ENCODE data around the gene POR. TPM values are rescaled to one million over a fixed set of nuclear protein-coding genes. Genes with fewer than 3 reads are reported as not detected.

The POR gene
- total RNA-seq, 1 donor from 2014 or later: 84.4 TPM

DNA sequence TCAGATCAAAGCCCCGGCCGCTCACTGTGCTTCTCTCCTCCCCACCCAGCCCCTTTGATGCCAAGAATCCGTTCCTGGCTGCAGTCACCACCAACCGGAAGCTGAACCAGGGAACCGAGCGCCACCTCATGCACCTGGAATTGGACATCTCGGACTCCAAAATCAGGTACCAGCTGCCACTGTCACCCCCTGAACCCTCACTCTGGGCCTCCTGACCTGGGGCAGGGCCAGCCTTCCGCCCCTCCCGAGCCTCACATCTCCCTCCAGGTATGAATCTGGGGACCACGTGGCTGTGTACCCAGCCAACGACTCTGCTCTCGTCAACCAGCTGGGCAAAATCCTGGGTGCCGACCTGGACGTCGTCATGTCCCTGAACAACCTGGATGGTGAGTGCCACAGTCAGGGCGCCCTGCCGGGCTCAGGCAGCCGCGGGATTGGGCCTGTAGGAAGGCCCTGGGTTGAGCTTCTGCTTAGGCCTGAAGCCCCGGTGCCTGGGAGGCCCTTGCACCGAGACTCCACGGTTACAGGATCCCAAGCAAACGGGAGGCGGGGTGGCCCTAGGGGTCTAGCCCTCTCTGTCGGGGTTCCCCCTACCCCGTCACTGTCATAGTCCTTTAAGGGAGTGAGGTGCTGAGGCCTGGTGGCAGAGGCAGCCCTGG lies 68.6 kb downstream of the POR start:
- H3K4me1 Mint-ChIP-seq (ENCODE audit: low read depth): no peaks in the 10 kb centered on the region
- no peak for DNase-seq (ENCODE audit: low spot score)
- peaks cover 12% of the 10 kb centered on the region for H3K36me3 Mint-ChIP-seq (ENCODE audit: low read depth)
- H3K4me3 Mint-ChIP-seq: no peak overlapping the region
- H3K27ac Mint-ChIP-seq: no peak overlapping the region
- no peaks in the 10 kb centered on the region for H3K27me3 Mint-ChIP-seq (ENCODE audit: insufficient read depth)
- intact Hi-C loops (cut with micrococcal nuclease): no loop called here
- H3K9me3 Mint-ChIP-seq: no peaks in the 10 kb centered on the region

DNA sequence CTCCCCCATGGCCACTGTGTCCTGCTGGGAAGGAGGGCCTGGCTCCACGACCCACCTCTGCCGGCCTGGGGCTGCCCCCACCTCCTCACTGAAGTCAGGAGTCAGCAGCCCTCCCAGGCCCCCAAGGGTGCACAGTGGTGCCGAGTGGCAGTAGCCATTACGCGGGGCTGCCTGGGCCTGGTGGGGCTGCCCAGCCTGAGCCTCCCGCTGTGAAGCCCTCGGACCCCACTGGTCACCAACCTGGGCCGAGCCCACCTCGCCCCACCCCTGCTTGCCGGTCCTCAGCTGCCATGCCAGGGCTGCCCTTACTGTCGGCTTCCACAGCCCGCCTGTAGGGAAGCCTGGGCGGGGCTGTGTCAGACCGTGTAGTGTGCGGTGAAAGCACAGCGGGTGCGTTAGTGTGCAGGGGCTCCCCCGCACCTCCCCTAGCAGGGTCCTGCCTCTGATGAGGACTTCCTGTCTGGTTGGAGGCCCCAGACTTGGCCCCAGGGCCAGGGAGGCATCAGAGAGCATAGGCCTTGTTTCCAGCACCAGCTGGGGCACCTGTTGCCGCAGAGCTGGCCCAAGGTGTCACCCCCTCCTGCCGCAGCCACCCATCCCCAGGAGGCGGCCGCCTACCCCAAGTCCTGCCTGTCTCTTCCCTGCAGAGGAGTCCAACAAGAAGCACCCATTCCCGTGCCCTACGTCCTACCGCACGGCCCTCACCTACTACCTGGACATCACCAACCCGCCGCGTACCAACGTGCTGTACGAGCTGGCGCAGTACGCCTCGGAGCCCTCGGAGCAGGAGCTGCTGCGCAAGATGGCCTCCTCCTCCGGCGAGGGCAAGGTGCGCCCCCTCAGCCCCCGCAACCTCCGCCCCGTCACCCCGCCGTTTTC lies 69.4 kb downstream of the POR start:
- intact Hi-C loops (cut with micrococcal nuclease): no loop called here

DNA sequence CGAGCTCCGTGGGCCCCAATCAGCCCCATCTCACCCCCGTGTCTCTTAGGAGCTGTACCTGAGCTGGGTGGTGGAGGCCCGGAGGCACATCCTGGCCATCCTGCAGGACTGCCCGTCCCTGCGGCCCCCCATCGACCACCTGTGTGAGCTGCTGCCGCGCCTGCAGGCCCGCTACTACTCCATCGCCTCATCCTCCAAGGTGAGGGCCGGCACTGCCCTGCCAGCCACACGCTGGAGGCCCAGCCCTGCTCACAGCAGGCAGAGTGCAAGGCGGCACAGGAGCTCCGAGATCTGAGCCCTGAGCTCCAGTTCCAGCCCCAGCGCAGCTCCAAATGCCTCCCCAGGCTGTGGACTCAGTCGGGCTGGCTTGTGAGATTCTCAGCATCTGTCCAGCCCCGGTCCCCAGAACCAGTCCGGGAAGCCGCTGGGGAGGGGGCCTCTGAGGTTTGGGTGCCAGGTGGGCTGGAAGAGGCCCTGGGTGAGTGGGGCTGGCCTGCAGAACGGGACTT lies 70.1 kb downstream of the POR start:
- Mint-ChIP-seq H3K27me3 (ENCODE audit: insufficient read depth) (no peaks in the 10 kb centered on the region), H3K4me1 (ENCODE audit: low read depth) (peaks cover 7% of the 10 kb centered on the region), H3K36me3 (ENCODE audit: low read depth) (peaks cover 17% of the 10 kb centered on the region), H3K9me3 (no peaks in the 10 kb centered on the region), H3K27ac (no peak overlapping the region), H3K4me3 (no peak overlapping the region)
- intact Hi-C loops (cut with micrococcal nuclease): no loop called here
- DNase-seq (ENCODE audit: low spot score): no peak

More for the DNA sequence above, 69.4 kb downstream of the POR start:
- peaks cover 12% of the 10 kb centered on the region for H3K36me3 Mint-ChIP-seq (ENCODE audit: low read depth)
- H3K9me3 Mint-ChIP-seq: no peaks in the 10 kb centered on the region
- H3K4me1 Mint-ChIP-seq (ENCODE audit: low read depth): no peaks in the 10 kb centered on the region
- H3K27ac Mint-ChIP-seq: no peak overlapping the region
- no peak overlapping the region for H3K4me3 Mint-ChIP-seq
- H3K27me3 Mint-ChIP-seq (ENCODE audit: insufficient read depth): no peaks in the 10 kb centered on the region
- no peak for DNase-seq (ENCODE audit: low spot score)

DNA sequence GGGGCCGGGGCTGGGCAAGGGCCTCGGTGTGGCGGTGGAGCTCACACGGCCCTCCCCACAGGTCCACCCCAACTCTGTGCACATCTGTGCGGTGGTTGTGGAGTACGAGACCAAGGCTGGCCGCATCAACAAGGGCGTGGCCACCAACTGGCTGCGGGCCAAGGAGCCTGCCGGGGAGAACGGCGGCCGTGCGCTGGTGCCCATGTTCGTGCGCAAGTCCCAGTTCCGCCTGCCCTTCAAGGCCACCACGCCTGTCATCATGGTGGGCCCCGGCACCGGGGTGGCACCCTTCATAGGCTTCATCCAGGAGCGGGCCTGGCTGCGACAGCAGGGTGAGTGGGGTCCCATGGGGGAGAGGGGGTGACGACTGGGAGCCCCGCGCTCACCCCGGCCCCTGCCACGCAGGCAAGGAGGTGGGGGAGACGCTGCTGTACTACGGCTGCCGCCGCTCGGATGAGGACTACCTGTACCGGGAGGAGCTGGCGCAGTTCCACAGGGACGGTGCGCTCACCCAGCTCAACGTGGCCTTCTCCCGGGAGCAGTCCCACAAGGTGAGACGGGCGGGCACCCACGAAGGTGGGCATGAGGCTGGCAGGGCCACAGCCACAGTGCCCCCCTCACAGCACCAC lies 70.7 kb downstream of the POR start:
- H3K9me3 Mint-ChIP-seq: no peaks in the 10 kb centered on the region
- no peak for DNase-seq (ENCODE audit: low spot score)
- H3K27me3 Mint-ChIP-seq (ENCODE audit: insufficient read depth): no peaks in the 10 kb centered on the region
- intact Hi-C loops (cut with micrococcal nuclease): no loop called here
- no peak overlapping the region for H3K27ac Mint-ChIP-seq
- H3K4me3 Mint-ChIP-seq: no peak overlapping the region
- H3K36me3 Mint-ChIP-seq (ENCODE audit: low read depth): peaks cover 17% of the 10 kb centered on the region
- peaks cover 11% of the 10 kb centered on the region for H3K4me1 Mint-ChIP-seq (ENCODE audit: low read depth)

DNA sequence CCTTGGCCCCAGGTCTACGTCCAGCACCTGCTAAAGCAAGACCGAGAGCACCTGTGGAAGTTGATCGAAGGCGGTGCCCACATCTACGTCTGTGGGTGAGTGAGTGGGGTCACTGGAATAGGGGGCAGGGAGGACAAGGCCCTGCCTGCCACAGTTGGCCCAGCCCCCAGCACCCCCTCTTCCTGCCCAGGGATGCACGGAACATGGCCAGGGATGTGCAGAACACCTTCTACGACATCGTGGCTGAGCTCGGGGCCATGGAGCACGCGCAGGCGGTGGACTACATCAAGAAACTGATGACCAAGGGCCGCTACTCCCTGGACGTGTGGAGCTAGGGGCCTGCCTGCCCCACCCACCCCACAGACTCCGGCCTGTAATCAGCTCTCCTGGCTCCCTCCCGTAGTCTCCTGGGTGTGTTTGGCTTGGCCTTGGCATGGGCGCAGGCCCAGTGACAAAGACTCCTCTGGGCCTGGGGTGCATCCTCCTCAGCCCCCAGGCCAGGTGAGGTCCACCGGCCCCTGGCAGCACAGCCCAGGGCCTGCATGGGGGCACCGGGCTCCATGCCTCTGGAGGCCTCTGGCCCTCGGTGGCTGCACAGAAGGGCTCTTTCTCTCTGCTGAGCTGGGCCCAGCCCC lies 71.3 kb downstream of the POR start:
- no peak overlapping the region for H3K4me3 Mint-ChIP-seq
- H3K4me1 Mint-ChIP-seq (ENCODE audit: low read depth): peaks cover 11% of the 10 kb centered on the region
- H3K9me3 Mint-ChIP-seq: no peaks in the 10 kb centered on the region
- peaks cover 17% of the 10 kb centered on the region for H3K36me3 Mint-ChIP-seq (ENCODE audit: low read depth)
- no peak overlapping the region for H3K27ac Mint-ChIP-seq
- DNase-seq (ENCODE audit: low spot score): no peak
- H3K27me3 Mint-ChIP-seq (ENCODE audit: insufficient read depth): no peaks in the 10 kb centered on the region
- intact Hi-C loops (cut with micrococcal nuclease): no loop called here

DNA sequence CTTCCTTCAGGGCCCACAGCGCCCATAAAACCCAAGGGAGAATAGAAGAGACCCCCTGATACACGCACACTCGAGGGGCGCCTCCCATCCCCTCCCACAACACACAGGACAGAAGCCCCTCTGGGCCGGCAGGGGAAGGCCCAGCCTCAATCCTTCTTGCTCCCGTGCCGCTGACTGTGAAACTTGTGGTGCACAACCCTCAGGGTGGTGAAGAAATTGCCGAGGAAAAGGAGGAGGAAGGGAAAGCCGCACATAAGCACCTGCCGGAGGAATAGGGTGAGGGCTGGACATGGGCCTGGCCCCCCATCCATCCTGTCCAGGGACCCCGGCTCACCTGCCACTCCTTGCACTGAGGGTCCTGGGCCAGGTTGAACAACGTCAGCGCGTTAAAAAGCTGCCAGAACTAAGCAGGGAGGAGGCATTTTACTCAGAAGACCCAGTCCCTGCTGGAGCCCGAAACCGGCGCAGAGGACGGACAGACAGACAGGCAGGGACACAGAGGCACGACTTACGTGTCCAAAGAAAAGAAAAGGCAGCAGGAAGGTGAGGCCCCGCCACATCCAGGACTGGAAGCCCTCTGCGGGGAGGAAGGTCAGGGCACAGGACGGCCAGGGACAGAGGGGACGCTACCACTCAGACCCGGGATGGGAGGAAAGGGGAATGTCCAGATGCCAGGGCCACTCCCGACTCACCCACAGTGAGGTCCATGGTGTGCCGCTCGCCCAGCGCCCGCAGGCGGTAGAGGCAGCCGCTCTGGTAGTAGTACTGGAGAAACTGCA lies 72.3 kb downstream of the POR start:
- Mint-ChIP-seq H3K36me3 (ENCODE audit: low read depth) (peaks cover 14% of the 10 kb centered on the region), H3K9me3 (no peaks in the 10 kb centered on the region), H3K4me1 (ENCODE audit: low read depth) (peaks cover 11% of the 10 kb centered on the region), H3K4me3 (no peak overlapping the region), H3K27ac (no peak overlapping the region), H3K27me3 (ENCODE audit: insufficient read depth) (no peaks in the 10 kb centered on the region)
- intact Hi-C loops (cut with micrococcal nuclease): no loop called here
- DNase-seq (ENCODE audit: low spot score): no peak

DNA sequence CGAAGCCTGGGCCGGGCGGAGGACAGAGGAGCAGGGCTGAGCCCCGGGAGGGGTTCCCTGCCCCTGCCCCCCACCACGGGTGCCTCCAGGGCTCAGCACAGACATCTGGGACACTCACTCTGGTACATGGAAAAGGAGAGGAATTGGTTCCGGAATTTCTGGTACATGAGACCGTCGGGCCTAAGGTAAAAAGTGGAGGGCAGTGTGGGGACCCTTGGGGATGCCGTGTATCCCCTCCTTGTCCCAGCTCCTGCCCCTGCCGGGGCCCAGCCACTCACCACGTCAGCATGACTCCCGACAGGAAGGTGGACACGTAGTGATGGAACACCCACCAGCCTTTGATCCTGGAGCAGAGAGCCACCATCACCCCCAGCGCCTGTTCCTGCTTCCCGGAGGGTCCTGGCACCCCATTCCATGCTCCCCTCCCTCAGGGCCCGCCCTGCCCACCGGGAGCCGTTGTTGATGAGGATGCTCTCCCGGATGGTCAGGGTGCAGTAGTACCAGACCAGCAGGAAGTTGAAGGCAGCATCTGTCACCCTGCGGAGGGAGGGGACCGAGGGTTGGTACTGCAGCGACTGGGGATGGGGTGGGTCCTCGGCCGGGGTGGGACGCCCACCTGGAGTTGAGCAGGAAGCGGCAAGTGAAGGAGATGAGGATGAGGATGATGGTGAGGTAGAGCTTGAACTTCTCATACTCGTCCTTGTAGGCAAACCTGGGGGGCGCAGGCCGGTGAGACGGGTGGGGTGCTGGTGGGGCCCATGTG lies 73.0 kb downstream of the POR start:
- intact Hi-C loops (cut with micrococcal nuclease): no loop called here
- Mint-ChIP-seq H3K27ac (no peak overlapping the region), H3K9me3 (no peaks in the 10 kb centered on the region), H3K27me3 (ENCODE audit: insufficient read depth) (no peaks in the 10 kb centered on the region), H3K4me3 (no peak overlapping the region), H3K4me1 (ENCODE audit: low read depth) (peaks cover 11% of the 10 kb centered on the region), H3K36me3 (ENCODE audit: low read depth) (peaks cover 14% of the 10 kb centered on the region)
- DNase-seq (ENCODE audit: low spot score): no peak

DNA sequence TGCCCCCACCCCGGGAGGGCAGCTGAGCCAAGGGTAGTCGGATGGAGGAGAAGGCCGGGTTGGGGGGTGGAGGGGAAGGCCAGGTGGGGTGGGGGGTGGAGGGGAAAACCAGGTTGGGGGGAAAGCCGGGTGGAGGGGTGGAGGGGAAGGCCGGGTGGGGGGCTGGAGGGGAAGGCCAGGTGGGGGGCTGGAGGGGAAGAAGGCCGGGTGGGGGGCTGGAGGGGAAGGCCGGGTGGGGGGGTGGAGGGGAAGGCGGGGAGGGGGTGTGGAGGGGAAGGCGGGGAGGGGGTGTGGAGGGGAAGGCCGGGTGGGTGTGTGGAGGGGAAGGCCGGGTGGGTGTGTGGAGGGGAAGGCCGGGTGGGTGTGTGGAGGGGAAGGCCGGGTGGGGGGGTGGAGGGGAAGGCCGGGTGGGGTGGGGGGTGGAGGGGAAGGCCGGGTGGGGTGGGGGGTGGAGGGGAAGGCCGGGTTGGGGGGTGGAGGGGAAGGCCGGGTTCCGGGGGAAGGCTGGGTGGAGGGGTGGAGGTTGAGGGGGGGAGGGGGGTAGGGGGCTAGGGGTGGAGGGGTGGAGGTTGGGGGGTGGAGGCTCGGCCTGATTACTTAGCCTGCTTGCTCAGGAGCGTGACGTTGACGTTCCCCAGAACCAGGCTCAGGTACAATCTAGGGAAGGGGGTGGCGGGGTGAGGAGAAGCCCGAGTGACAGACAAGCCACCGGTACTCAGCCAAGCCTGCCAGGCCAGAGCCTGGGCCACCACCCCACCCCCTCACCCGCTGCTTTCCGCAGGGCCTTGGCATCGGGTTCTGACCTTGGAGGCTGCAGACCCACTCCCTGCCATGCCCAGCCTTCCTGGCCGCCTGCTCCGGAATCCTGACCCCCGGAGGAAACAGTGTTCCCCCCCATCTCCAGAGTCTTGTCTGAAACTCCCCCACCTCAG lies 73.9 kb downstream of the POR start:
- Mint-ChIP-seq H3K36me3 (ENCODE audit: low read depth) (peaks cover 14% of the 10 kb centered on the region), H3K27me3 (ENCODE audit: insufficient read depth) (no peaks in the 10 kb centered on the region), H3K4me1 (ENCODE audit: low read depth) (peaks cover 11% of the 10 kb centered on the region), H3K9me3 (no peaks in the 10 kb centered on the region), H3K27ac (no peak overlapping the region), H3K4me3 (no peak overlapping the region)
- intact Hi-C loops (cut with micrococcal nuclease): no loop called here
- no peak for DNase-seq (ENCODE audit: low spot score)

DNA sequence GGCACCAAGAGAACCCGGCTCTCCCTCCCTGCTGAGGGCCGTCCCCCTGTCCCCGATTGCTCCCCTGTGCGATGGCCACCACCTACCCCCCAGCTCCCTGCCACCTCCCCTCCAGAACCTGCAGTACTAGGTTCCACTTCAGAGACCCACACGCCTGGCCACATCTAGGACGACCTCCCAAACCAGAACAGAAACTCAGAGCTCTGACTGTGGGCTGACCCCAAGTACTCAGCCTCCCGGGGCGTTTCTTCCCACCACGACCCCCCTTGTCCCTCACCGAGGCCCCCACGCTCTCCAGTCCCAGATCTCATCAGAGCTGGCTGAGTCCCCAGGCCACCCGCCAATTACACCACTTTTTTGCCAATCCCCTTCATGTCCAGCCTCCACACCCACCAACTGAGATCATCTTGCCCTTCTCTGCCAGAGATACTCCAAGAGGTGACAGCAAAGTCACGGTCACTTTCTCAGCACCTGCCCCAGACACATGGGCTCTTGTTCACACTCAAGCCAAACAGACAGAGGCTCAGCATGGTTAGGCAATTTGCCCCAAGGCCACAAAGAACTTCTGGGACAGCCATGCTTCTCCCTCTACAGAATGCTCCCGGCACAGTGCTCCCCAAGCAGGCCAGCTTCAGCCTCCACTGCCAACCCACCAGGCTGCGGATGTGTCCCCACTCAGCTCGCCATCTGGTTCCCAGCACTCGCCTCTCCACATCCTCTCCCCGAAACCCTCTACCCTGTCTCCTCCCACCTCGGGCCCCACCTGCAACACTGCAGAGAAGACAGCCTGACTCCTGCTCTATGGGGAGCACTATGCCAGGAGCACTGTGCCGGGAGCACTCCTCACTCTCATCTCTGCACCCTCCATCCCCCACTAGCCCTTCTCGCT lies 74.8 kb downstream of the POR start:
- Mint-ChIP-seq H3K4me3 (no peak overlapping the region), H3K9me3 (no peaks in the 10 kb centered on the region), H3K27ac (peak overlapping the region; percentile 25), H3K4me1 (ENCODE audit: low read depth) (peaks cover 11% of the 10 kb centered on the region), H3K27me3 (ENCODE audit: insufficient read depth) (no peaks in the 10 kb centered on the region), H3K36me3 (ENCODE audit: low read depth) (peaks cover 14% of the 10 kb centered on the region)
- intact Hi-C loops (cut with micrococcal nuclease): no loop called here
- no peak for DNase-seq (ENCODE audit: low spot score)

DNA sequence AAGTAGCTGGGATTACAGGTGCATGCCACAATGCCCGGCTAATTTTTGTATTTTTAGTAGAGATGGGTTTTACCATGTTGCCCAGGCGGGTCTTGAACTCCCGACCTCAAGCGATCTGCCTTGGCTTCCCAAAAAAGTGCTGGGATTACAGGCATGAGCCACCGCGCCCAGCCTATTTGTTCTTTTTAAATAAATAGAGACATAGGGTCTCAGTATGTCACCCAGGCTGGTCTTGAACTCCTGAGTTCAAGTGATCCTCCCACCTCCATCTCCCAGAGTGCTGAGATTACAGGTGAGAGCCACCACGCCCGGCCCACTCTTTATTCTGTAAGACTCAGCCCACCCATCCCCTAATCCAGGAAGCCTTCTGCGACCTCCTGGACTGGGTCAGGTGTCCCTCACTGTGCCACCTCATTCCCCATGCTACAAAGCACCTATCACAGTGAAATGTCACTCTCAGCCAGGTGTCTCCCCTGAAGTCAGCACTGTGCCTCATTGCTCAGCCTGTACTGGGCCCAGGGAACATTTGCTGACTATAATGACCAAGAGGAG lies 76.7 kb downstream of the POR start:
- peaks cover 21% of the 10 kb centered on the region for H3K36me3 Mint-ChIP-seq (ENCODE audit: low read depth)
- H3K4me3 Mint-ChIP-seq: no peak overlapping the region
- DNase-seq (ENCODE audit: low spot score): no peak
- H3K27ac Mint-ChIP-seq: no peak overlapping the region
- H3K9me3 Mint-ChIP-seq: no peaks in the 10 kb centered on the region
- H3K27me3 Mint-ChIP-seq (ENCODE audit: insufficient read depth): no peaks in the 10 kb centered on the region
- intact Hi-C loops (cut with micrococcal nuclease): no loop called here
- H3K4me1 Mint-ChIP-seq (ENCODE audit: low read depth): peaks cover 13% of the 10 kb centered on the region
